ENCODE results near the gene TNRC18. TPM values are rescaled to one million over a fixed set of nuclear protein-coding genes. Genes with fewer than 3 reads are reported as not detected.

The TNRC18 gene
- total RNA-seq, 2 experiments from 2014 or later = 39.4 to 48.6 TPM

DNA sequence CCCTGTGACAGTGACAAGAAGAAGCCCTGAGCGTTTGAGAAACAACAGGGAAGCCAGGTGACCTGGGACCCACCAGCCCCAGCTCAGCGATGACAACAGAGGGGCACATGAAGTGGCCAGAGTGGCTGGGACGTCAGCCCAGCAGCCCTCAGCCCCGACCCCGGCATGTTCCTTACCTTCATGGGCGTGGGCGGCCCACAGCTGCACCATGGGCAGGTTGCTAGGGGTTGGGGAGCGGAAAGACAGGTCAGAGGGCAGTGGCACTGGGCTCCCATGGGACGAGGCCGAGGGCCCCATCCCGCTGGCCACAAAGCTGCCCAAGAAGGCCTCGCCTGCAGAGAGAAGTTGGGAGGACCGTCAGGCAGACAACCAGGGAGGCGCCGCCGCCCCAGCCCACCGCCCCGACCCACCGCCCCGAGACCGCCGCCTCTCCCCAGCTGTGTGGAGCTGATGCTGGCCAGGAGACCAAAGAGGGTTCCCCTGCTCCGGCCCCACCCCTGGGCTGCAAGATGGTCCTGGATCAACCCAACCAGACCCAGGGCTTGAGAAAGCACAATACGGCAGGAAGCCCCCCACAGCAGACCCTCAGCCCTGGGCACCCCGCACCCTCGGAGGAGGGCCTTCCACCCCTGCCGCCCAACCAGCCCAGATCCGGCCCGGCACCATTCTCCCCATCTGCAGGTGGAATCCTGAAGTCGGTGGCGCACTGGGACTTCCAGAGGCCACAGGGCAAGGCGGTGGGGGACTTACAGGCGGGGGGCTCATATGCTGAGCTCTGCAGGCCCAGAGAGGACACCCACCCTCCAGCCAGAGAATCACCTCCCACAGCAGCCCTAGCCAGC, 29.1 kb downstream of the TNRC18 start:
- Mint-ChIP-seq H3K27ac (no peak overlapping the region), H3K9me3 (ENCODE audit: low read depth) (no peaks in the 10 kb centered on the region), H3K4me3 (no peak overlapping the region), H3K4me1 (peaks cover 23% of the 10 kb centered on the region), H3K36me3 (ENCODE audit: low read depth) (peaks cover 36% of the 10 kb centered on the region), H3K27me3 (no peaks in the 10 kb centered on the region)
- DNase-seq (no peak), ATAC-seq (no peak)
- ChIA-PET POLR2A (interaction anchor here (0.6 to 0.7 kb wide), 2 partner anchors 17 to 70 kb away, joined by 3 to 7 read pairs; no protein-coding TSS in a partner anchor), CTCF (interaction anchor here (0.5 kb wide), 1 partner anchor 178 kb away, joined by 3 read pairs; no protein-coding TSS in a partner anchor)
- intact Hi-C loops (cut with DNase I, micrococcal nuclease) = loop anchor here (5.0 to 10.0 kb wide), 2 partner anchors 252 to 300 kb away; no protein-coding TSS in a partner anchor

DNA sequence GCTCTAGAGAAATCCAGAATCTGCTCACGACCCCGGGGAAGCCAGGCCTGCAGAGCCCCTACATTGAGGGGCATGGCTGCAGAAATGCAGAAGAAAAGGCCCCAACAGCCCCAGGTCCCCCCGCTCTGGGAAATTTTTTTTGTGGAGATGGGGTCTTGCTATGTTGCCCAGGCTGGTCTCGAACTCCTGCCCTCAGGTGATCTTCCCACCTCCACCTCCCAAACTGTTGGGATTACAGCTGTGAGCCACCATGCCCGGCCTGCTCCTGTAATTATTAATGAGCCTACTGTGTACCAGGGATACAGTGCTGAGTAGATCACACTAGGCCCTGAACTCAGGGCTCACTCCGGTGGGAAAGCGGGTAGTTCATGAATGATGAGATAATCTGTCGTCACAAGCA, 29.9 kb downstream of the TNRC18 start:
- Mint-ChIP-seq H3K9me3 (ENCODE audit: low read depth) (no peaks in the 10 kb centered on the region), H3K4me1 (peaks cover 23% of the 10 kb centered on the region), H3K27me3 (no peaks in the 10 kb centered on the region), H3K36me3 (ENCODE audit: low read depth) (peaks cover 38% of the 10 kb centered on the region), H3K27ac (no peak overlapping the region), H3K4me3 (no peak overlapping the region)
- POLR2A ChIA-PET = interaction anchor here (0.6 to 0.7 kb wide), 2 partner anchors 17 to 71 kb away, joined by 3 to 7 read pairs; no protein-coding TSS in a partner anchor
- intact Hi-C loops (cut with DNase I, micrococcal nuclease) = loop anchor here in 1 of 2 experiments (10.0 kb wide), 1 partner anchor 301 kb away; no protein-coding TSS in a partner anchor
- ATAC-seq = no peak
- no peak for DNase-seq
- CTCF ChIA-PET = interaction anchor here (0.5 to 1.5 kb wide), 2 partner anchors 28 to 177 kb away, joined by 3 read pairs; no protein-coding TSS in a partner anchor

DNA sequence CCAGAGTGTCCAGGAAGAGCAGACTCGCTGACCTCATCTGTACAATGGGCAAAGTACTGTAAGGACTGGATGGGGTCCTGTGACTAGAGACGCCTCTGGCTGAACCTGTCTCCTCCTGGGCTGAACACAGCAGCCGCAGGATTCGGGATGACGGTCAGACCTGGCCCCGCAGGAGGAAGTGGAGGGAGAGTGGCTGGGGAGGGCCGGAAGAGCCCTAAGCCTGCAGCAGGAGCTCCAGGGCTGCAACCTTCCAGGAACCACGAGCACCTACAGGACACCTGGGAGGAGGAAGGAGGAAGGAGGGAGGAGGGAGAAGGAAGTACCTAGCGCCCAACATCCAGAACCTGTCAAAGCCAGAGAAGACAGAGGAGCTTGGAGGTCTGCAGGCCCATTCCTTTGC, 30.3 kb downstream of the TNRC18 start:
- Mint-ChIP-seq H3K27ac (no peak overlapping the region), H3K4me3 (no peak overlapping the region), H3K9me3 (ENCODE audit: low read depth) (no peaks in the 10 kb centered on the region), H3K27me3 (no peaks in the 10 kb centered on the region), H3K36me3 (ENCODE audit: low read depth) (peaks cover 38% of the 10 kb centered on the region), H3K4me1 (peaks cover 23% of the 10 kb centered on the region)
- ATAC-seq (no peak), DNase-seq (no peak)
- ChIA-PET CTCF (interaction anchor here (1.5 kb wide), 1 partner anchor 27 kb away, joined by 3 read pairs; no protein-coding TSS in a partner anchor), POLR2A (no interaction called here)
- intact Hi-C loops (cut with DNase I, micrococcal nuclease) = loop anchor here in 1 of 2 experiments (10.0 kb wide), 1 partner anchor 301 kb away; no protein-coding TSS in a partner anchor

DNA sequence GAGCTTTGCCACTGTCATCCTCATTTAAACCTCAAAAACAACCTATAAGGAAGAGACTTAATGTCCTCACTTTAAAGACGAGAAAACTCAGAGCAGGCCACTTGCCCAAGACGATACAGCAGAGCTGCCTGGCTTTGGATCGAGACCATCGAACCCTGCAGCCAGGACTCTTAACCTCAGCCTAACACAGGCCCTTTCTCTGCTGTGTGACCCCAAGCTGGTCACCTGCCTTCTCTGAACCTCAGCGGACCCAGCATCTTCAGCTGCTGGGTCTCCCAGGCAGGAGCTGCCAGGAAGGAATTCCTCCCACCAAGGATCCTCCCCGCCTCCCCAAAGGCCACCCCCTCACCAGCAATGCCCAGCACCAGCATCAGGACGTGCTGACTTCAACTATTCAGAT, 32.7 kb downstream of the TNRC18 start:
- DNase-seq = no peak
- Mint-ChIP-seq H3K27me3 (no peaks in the 10 kb centered on the region), H3K4me3 (no peak overlapping the region), H3K27ac (no peak overlapping the region), H3K9me3 (ENCODE audit: low read depth) (no peaks in the 10 kb centered on the region), H3K36me3 (ENCODE audit: low read depth) (peaks cover 45% of the 10 kb centered on the region), H3K4me1 (peaks cover 17% of the 10 kb centered on the region)
- POLR2A ChIA-PET = no interaction called here
- intact Hi-C loops (cut with DNase I, micrococcal nuclease) = loop anchor here in 1 of 2 experiments (10.0 kb wide), 1 partner anchor 304 kb away; no protein-coding TSS in a partner anchor
- CTCF ChIA-PET = interaction anchor here (1.0 to 1.1 kb wide), 2 partner anchors 27 to 104 kb away, joined by 3 read pairs; no protein-coding TSS in a partner anchor
- ATAC-seq = no peak

DNA sequence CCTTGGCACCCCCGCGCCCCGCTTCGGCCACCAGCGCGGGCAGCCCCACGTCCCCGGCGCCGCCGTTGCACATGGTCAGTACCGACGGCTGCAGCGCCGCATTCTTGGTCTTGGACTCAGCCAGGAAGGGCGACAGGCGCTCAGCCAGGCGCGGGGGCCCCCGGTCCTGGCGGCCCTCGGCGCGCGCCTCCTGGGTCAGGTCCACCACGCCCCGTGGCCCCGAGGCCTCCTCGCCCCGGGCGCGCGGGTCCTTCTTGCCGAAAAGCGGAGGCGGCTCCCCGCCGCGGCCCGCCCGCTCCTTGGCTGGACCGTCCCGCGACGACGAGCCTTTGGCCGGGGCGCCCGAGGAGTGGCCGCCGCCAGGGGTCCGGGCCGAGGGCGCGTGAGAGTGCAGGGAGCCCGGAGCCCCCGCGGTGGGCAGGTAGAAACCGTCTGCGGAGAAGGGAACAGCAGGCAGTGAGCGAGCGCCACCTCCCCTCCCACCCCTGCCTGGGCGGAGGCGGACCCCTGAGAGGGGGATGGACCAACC, 34.7 kb downstream of the TNRC18 start:
- POLR2A ChIA-PET = no interaction called here
- Mint-ChIP-seq H3K4me1 (peaks cover 17% of the 10 kb centered on the region), H3K9me3 (ENCODE audit: low read depth) (no peaks in the 10 kb centered on the region), H3K27ac (no peak overlapping the region), H3K36me3 (ENCODE audit: low read depth) (peaks cover 48% of the 10 kb centered on the region), H3K27me3 (no peaks in the 10 kb centered on the region), H3K4me3 (no peak overlapping the region)
- ATAC-seq (no peak), DNase-seq (no peak)
- intact Hi-C loops (cut with DNase I, micrococcal nuclease) = no loop called here
- CTCF ChIA-PET = no interaction called here

DNA sequence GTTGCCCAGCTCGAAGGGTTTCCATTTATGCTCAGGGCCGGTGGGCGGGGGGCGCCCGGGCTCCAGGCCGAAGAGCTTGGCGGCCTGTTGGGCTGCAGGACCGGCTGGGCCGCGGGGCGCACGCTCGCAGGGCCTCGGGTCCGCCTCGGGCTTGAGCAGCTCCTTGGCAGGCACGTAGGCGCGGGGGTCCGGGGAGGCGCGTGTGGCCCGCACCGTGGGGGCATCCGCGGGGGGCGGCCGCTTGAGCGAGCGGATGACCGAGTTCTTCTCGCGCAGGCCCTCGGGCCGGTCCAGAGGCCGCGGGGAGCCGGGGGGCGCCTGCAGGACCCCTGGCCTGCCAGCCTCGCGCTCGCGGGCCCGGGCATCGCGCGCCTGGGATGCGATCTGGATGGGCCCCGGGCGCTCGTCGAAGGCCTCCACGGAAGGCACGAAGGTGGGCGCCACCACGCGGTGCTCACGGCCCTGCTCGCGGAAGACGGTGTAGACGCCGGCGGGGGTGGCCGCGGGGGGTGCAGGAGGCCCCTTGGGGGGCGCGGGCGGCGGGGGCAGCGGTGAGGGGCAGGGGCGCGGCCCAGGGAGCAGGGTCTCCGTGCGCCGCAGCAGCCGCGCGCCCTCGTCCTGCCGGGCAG, 35.2 kb downstream of the TNRC18 start:
- no peak overlapping the region for H3K27ac Mint-ChIP-seq
- H3K4me1 Mint-ChIP-seq = peaks cover 14% of the 10 kb centered on the region
- peaks cover 44% of the 10 kb centered on the region for H3K36me3 Mint-ChIP-seq (ENCODE audit: low read depth)
- no peaks in the 10 kb centered on the region for H3K9me3 Mint-ChIP-seq (ENCODE audit: low read depth)
- no peak for DNase-seq
- no peak overlapping the region for H3K4me3 Mint-ChIP-seq
- intact Hi-C loops (cut with DNase I, micrococcal nuclease) = no loop called here
- POLR2A ChIA-PET = no interaction called here
- no peak for ATAC-seq
- no peaks in the 10 kb centered on the region for H3K27me3 Mint-ChIP-seq
- CTCF ChIA-PET = no interaction called here

DNA sequence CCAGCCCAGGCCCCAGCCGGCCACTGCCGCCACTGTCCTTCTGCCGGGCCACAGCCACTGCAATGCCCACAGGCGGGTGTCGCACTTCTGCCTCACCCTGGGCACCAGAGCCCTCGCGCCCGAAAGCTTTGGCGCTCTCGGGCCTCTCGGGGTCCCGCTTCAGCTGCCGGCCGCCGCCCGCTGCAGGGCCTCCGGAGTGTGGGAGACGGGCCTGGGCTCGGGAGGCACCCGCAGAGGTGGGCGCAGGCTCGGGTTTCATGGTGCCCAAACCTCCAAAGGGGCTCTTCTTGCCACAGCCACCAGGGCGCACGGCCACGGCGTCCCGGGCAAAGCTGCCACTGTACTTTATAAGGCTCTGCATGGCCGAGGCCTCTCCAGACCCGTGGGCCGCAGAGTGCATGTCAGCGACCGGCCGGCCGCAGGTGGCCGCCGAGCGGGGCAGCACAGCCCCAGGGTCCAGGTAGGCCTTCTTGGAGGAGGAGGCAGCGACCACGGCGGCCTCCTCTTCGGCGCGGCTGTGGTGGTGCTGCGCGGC, 35.9 kb downstream of the TNRC18 start:
- ChIA-PET CTCF (no interaction called here), POLR2A (no interaction called here)
- Mint-ChIP-seq H3K36me3 (ENCODE audit: low read depth) (peaks cover 38% of the 10 kb centered on the region), H3K9me3 (ENCODE audit: low read depth) (no peaks in the 10 kb centered on the region), H3K27ac (no peak overlapping the region), H3K4me3 (no peak overlapping the region), H3K4me1 (peaks cover 15% of the 10 kb centered on the region), H3K27me3 (no peaks in the 10 kb centered on the region)
- DNase-seq = no peak
- no peak for ATAC-seq
- intact Hi-C loops (cut with DNase I, micrococcal nuclease) = no loop called here

DNA sequence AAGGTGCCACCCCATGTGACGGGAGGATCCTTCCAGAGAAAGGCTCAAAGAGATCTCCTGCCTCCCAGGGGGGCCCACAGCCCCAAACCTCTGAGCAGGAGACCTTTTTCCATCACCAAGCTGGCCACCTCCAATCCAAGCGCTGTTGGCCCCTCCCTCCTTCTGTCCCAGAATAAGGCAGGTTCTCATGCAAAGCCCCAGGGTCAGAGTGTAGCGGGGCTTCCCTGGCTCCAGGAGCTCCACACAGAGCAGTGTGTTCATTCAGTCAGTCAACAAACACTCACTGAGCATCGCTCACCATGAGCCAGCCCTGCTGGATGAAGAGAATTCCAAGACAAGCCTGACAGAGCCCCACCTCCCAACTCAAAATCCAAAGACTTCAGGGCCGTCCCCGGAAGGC, 39.0 kb downstream of the TNRC18 start:
- Mint-ChIP-seq H3K9me3 (ENCODE audit: low read depth) (no peaks in the 10 kb centered on the region), H3K4me1 (peaks cover 19% of the 10 kb centered on the region), H3K36me3 (ENCODE audit: low read depth) (peaks cover 23% of the 10 kb centered on the region), H3K4me3 (no peak overlapping the region), H3K27me3 (no peaks in the 10 kb centered on the region), H3K27ac (no peak overlapping the region)
- POLR2A ChIA-PET = no interaction called here
- DNase-seq (no peak), ATAC-seq (no peak)
- intact Hi-C loops (cut with DNase I, micrococcal nuclease) = no loop called here
- CTCF ChIA-PET = no interaction called here

DNA sequence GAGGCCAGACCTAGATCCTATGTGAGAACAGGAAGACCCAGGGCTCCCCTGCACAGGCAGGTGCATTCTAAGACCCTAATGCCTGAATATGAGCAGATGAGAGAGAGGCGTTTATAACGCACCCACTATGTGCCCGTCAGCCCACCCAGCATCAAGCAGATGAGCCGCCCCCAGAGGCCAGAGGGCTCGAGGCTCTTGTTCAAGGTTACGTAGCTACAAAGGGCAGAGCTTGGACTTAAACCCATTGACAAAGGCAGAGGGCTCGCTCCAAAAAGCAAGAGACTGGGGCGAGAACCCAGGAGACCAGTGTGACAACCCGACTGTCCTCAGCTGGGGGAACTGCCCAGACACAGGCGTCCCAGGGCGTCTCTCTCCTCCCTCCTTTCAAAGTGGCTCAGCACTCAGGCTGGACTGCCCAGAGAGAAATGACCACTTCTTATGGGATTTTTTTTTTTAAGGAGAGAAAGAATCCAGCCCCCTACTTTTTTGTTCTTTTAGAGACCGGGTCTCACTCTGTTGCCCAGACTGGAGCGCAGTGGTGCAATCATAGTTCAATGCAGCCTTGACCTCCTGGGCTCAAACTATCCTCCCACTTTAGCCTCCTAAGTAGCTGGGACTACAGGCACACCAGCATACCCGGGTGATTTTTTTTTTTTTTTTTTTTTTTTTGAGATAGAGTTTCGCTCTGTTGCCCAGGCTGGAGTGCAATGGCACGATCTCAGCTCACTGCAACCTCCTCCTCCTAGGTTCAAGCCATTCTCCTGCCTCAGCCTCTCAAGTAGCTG, 40.1 kb downstream of the TNRC18 start:
- ChIA-PET CTCF (interaction anchor here (0.6 to 1.1 kb wide), 2 partner anchors 17 to 140 kb away, joined by 3 to 4 read pairs; no protein-coding TSS in a partner anchor), POLR2A (no interaction called here)

DNA sequence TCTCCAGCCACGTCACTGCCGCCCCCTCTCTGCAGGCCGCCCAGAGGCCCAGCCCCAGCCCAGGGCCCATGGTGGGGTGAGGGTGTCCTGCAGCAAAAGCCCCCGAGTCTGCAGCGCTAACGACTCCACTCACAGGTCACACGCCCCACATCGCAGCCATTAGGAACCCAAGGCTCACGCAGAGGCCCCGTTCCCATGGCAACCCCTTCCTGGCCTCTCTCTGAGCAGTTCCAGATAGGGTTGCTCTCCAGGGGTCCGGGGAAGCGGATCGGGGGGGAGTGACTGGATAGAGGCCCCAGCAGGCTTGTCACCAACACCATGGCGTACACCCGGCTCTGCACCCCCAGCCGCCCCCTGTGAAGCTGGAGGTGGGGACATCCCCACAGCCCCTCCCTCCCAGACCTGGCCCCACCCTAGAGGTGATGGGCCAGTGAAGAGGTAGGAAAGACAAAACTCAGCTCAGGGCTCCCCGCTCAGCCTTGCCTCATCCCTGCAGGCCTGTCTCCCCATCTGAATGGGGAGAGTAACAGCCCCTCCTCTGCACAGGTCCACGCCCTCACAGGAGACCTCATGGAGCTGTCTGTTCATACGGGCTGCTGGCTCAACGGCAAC, 41.2 kb downstream of the TNRC18 start:
- ATAC-seq = no peak
- intact Hi-C loops (cut with DNase I, micrococcal nuclease) = no loop called here
- H3K27me3 Mint-ChIP-seq = no peaks in the 10 kb centered on the region
- H3K9me3 Mint-ChIP-seq (ENCODE audit: low read depth) = no peaks in the 10 kb centered on the region
- DNase-seq = no peak
- no peak overlapping the region for H3K4me3 Mint-ChIP-seq
- CTCF ChIA-PET = interaction anchor here (1.2 kb wide), 1 partner anchor 15 kb away, joined by 3 read pairs; no protein-coding TSS in a partner anchor
- POLR2A ChIA-PET = no interaction called here
- peaks cover 19% of the 10 kb centered on the region for H3K4me1 Mint-ChIP-seq
- peaks cover 20% of the 10 kb centered on the region for H3K36me3 Mint-ChIP-seq (ENCODE audit: low read depth)
- H3K27ac Mint-ChIP-seq = no peak overlapping the region

More for the DNA sequence above, 40.1 kb downstream of the TNRC18 start:
- H3K4me1 Mint-ChIP-seq = peaks cover 19% of the 10 kb centered on the region
- no peak overlapping the region for H3K4me3 Mint-ChIP-seq
- no peaks in the 10 kb centered on the region for H3K27me3 Mint-ChIP-seq
- H3K27ac Mint-ChIP-seq = no peak overlapping the region
- intact Hi-C loops (cut with DNase I, micrococcal nuclease) = no loop called here
- H3K36me3 Mint-ChIP-seq (ENCODE audit: low read depth) = peaks cover 20% of the 10 kb centered on the region
- H3K9me3 Mint-ChIP-seq (ENCODE audit: low read depth) = no peaks in the 10 kb centered on the region
- ATAC-seq (no peak), DNase-seq (no peak)

All from activated CD4-positive, alpha-beta T cell treated with anti-CD3 and anti-CD28 coated beads for 36 hours (primary cell).